ENCODE measurements around the gene SPEN. TPM values are rescaled to one million over a fixed set of nuclear protein-coding genes. Genes with fewer than 3 reads are reported as not detected.
A peak's percentile ranks its signal among the peaks of the same experiment; 100 is the strongest.

Gene SPEN
- total RNA-seq, 2 experiments from 2014 or later = 59.8 to 60.3 TPM

DNA sequence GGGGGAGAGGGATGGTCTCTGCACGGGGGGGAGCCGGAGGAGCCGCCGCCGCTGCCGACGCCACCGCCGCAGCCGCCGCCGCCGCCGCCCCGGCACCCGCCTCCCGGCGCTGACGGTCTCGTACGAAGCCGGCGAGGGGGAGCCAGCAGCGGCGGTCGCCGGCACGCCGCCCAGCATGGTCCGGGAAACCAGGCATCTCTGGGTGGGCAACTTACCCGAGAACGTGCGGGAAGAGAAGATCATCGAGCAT lies 311 bp downstream of the SPEN start:
- Mint-ChIP-seq H3K4me3 (peak overlapping the region; percentile 81), H3K4me1 (ENCODE audit: low read depth) (peaks cover 42% of the 10 kb centered on the region), H3K36me3 (ENCODE audit: low read depth) (peaks cover 19% of the 10 kb centered on the region), H3K27ac (peak overlapping the region; percentile 94), H3K27me3 (no peaks in the 10 kb centered on the region), H3K9me3 (no peaks in the 10 kb centered on the region)
- DNase-seq (no peak), ATAC-seq (no peak)
- POLR2A ChIA-PET = interaction anchor here (0.7 to 7.3 kb wide), 13 partner anchors 10 to 127 kb away, joined by 3 to 85 read pairs (median 4); no protein-coding TSS in a partner anchor
- intact Hi-C loops (cut with micrococcal nuclease) = no loop called here
- TF ChIP-seq, protein P1, sequence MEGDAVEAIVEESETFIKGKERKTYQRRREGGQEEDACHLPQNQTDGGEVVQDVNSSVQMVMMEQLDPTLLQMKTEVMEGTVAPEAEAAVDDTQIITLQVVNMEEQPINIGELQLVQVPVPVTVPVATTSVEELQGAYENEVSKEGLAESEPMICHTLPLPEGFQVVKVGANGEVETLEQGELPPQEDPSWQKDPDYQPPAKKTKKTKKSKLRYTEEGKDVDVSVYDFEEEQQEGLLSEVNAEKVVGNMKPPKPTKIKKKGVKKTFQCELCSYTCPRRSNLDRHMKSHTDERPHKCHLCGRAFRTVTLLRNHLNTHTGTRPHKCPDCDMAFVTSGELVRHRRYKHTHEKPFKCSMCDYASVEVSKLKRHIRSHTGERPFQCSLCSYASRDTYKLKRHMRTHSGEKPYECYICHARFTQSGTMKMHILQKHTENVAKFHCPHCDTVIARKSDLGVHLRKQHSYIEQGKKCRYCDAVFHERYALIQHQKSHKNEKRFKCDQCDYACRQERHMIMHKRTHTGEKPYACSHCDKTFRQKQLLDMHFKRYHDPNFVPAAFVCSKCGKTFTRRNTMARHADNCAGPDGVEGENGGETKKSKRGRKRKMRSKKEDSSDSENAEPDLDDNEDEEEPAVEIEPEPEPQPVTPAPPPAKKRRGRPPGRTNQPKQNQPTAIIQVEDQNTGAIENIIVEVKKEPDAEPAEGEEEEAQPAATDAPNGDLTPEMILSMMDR (IDR thresholded peaks at IDR 0.05) = no peak
- CTCF ChIA-PET = interaction anchor here (1.0 to 3.0 kb wide), 4 partner anchors 10 to 118 kb away, joined by 3 to 24 read pairs (median 6); no protein-coding TSS in a partner anchor

GRCh38 chr1:15848143-15848928 lies 829 bp downstream of the SPEN start:
- TF ChIP-seq, protein P1 (IDR thresholded peaks at IDR 0.05) = no peak
- Mint-ChIP-seq H3K4me1 (ENCODE audit: low read depth) (peaks cover 42% of the 10 kb centered on the region), H3K27me3 (no peaks in the 10 kb centered on the region), H3K9me3 (no peaks in the 10 kb centered on the region), H3K27ac (peak overlapping the region; percentile 97), H3K36me3 (ENCODE audit: low read depth) (peaks cover 19% of the 10 kb centered on the region), H3K4me3 (peak overlapping the region; percentile 98)
- ATAC-seq (peak; percentile 12), DNase-seq (peak; percentile 60)
- intact Hi-C loops (cut with micrococcal nuclease) = no loop called here
- ChIA-PET CTCF (interaction anchor here (0.7 to 3.0 kb wide), 6 partner anchors 11 to 118 kb away, joined by 3 to 24 read pairs (median 4); no protein-coding TSS in a partner anchor), POLR2A (interaction anchor here (0.9 to 7.3 kb wide), 17 partner anchors 11 to 150 kb away, joined by 3 to 85 read pairs (median 4); no protein-coding TSS in a partner anchor)

- Mint-ChIP-seq H3K9me3 (no peaks in the 10 kb centered on the region), H3K4me1 (ENCODE audit: low read depth) (peaks cover 37% of the 10 kb centered on the region), H3K27me3 (no peaks in the 10 kb centered on the region), H3K27ac (peak overlapping the region; percentile 97), H3K4me3 (peak overlapping the region; percentile 98), H3K36me3 (ENCODE audit: low read depth) (peaks cover 19% of the 10 kb centered on the region)
- DNase-seq = peak; percentile 84
- CTCF ChIA-PET = interaction anchor here (0.5 to 3.0 kb wide), 8 partner anchors 11 to 34 kb away, joined by 3 to 24 read pairs (median 4); no protein-coding TSS in a partner anchor
- no peak for ATAC-seq
- TF ChIP-seq, protein P1 (IDR thresholded peaks at IDR 0.05) = no peak
- intact Hi-C loops (cut with micrococcal nuclease) = no loop called here
- POLR2A ChIA-PET = interaction anchor here (0.6 to 7.3 kb wide), 16 partner anchors 10 to 149 kb away, joined by 3 to 85 read pairs (median 4); no protein-coding TSS in a partner anchor
Observed at GRCh38 chr1:15848929-15849774, 1.6 kb downstream of the SPEN start.

DNA sequence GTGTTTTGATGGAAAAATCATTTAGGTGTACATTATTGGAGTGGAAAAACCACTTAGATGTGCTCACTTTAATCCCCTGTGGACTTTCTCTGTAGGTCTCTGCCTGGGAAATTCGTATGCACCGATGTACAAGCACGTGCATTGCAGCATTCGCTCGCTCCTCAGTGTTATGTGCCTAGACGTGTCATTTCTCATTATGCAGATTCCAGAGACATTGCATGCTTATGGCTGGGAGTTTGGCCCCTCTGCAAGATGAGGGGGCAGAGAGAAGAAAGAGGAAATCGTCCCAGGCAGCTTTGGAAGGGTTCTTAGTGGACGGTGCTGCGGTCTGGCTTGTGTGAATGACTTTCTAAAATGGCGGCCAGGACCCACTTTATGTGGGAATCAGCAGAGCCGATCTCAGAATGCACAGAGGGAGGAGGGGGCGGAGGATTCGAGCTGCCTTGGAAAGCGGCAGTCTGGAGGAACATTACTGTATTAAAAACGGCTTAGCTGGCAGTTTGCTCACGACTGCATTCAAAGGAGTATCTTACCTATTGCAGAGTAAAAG lies 2.3 kb downstream of the SPEN start:
- ChIA-PET POLR2A (interaction anchor here (0.6 to 7.3 kb wide), 9 partner anchors 9 to 148 kb away, joined by 3 to 85 read pairs (median 3); no protein-coding TSS in a partner anchor), CTCF (interaction anchor here (0.5 to 2.5 kb wide), 4 partner anchors 16 to 33 kb away, joined by 3 to 17 read pairs (median 7); no protein-coding TSS in a partner anchor)
- Mint-ChIP-seq H3K27me3 (no peaks in the 10 kb centered on the region), H3K4me3 (peak overlapping the region; percentile 98), H3K27ac (peak overlapping the region; percentile 97), H3K9me3 (no peaks in the 10 kb centered on the region), H3K4me1 (ENCODE audit: low read depth) (peaks cover 37% of the 10 kb centered on the region), H3K36me3 (ENCODE audit: low read depth) (peaks cover 21% of the 10 kb centered on the region)
- TF ChIP-seq, protein P1 (IDR thresholded peaks at IDR 0.05) = no peak
- ATAC-seq (no peak), DNase-seq (peak; percentile 49)
- intact Hi-C loops (cut with micrococcal nuclease) = loop anchor here (5.0 kb wide), 1 partner anchor 117 kb away; no protein-coding TSS in a partner anchor
